Activated T-cell treated with anti-CD3 and anti-CD28 coated beads, Interleukin-2, amount 50 U/mL, for 48 hours (primary cell): ENCODE measurements around the gene HSD11B1.

ENCODE experiments used
- DNase-seq, 2 experiments: peaks; one replicate each; pipeline ENCODE4 v3.0.0-alpha.2; 2020

Gene HSD11B1

GRCh38 chr1:209704584-209704983 lies at the start of gene HSD11B1:
Gene HSD11B1 (plus strand): TSS chr1:209704846. CDS start chr1:209704943, 97 bp downstream.
- no peak for DNase-seq

GRCh38 chr1:209655411-209656231 lies 49.0 kb upstream of the HSD11B1 start:
- DNase-seq, result no peak

- no peak for DNase-seq
These were observed 47.3 kb upstream of the HSD11B1 start for GRCh38 chr1:209657140-209657879.

DNA sequence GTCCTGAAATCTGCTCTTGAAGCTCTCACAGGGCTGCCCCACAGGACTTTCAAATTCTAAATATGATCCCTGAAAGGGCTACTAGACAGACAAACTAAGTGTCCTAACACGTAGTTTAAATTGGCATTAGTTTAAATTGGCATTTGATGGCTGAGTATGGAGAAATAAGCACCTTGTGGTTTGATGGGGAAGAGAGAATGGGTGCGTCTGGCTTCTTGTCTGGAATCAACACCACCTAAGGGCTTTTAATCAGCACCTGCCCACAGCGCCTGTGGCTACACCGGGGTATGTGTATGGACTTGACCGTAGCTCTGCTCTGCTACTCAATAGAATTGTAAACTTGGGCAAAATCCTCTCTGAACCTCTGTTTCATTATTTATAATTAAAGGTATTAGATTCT lies 46.7 kb upstream of the HSD11B1 start:
- DNase-seq, result no peak

- DNase-seq, result no peak
These were observed 44.7 kb upstream of the HSD11B1 start for GRCh38 chr1:209659909-209660308.

GRCh38 chr1:209661071-209661470 lies 43.6 kb upstream of the HSD11B1 start:
- no peak for DNase-seq

DNA sequence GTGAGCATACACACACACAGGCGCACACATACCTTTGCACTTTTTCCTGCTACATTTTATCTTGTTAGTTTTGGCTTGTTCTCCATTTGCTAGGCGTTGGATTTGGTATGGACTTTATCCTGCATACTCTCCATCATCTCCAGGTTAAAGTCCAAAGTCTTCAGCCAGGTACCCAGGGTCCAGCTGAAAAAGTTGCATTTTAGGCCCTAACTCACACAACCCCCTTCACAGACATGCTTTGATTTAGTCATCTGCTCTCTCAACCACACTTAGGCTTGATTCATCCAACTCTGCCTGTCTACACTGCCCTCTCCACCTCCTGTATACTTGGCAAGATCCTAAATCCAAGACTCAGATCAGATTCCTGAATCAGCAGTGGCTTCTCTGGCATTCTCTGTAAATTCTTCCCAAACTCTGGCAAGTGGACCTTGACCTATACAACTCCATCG lies 41.7 kb upstream of the HSD11B1 start:
- no peak for DNase-seq

GRCh38 chr1:209667103-209667502 lies 37.5 kb upstream of the HSD11B1 start:
- DNase-seq, result no peak

GRCh38 chr1:209667708-209668107 lies 36.9 kb upstream of the HSD11B1 start:
- DNase-seq, result no peak

DNA sequence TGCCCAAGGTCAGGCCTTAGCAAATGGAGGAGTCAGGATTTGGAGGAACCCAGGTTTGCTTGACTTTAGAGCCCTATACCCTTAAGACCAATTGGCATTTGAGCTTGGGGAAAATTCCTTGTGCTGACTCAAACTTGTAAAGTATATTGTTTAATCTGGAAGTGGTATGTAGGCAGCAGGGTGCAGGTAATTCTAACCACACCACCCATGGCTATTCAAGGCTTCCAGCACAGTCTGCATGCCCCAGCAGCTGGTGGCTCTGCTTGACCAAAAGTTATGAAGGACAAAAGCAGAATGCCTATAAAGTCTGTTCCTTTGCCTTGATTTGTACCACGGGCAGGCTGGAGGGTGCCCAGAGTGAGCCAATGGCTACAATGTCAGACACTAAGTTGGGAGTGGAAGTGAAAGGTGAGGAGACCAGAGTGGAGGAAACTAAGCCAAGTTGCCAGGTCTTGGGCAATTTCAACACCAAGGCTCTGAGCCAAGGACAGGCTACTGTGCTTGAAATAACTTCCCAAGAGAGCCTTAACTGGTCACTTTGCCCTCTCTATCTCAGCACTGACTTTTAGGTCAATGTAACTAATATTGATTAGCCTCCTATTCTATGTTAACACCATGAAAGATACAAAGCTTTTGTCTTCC lies 34.1 kb upstream of the HSD11B1 start:
- DNase-seq, result no peak

DNA sequence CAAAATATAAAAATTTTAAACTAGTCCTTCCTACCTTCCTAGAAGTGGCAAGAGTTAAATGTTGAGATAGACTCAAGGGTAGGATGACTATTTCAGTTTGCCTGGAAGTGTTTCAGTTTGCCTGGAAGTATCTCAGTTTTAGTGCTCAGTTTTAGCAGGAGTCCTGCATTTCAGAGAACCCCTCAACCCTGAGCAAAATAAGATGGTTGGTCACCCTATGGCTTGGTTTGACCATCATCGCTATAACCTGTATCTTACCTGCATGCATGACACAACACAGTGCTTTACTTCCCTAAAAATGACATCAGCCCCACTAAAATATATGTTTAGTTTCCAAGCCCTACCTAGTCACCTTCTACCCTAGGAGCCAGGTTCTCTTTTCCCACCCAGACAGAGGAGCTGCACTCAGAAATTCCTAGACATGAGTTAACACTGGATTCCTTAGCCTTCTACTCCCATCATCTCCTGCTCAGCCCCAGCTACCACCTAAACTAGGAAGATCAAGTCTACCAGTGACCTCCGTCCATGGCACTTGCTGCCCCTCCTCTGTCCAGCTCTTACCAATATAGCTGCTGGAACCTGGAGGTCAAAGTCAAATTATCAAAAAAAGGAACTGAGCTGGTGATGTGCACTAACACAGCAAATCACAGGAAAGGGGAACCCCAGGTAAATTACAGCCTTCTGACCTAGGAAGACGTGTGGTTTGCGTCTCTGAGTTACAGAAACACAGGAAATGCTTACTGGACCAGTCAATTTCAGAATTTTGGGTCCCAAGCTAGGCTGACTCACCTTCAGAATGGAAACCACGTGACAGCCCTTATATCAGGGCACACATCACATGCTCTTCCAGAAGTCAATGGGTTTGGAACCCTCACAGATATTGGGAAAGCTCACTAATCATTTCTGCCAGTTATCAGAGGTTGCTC lies 31.7 kb upstream of the HSD11B1 start:
- DNase-seq, result peak in 1 of 2 experiments; percentile 37

- DNase-seq, result no peak
These were observed 30.8 kb upstream of the HSD11B1 start for GRCh38 chr1:209673631-209674417.

DNA sequence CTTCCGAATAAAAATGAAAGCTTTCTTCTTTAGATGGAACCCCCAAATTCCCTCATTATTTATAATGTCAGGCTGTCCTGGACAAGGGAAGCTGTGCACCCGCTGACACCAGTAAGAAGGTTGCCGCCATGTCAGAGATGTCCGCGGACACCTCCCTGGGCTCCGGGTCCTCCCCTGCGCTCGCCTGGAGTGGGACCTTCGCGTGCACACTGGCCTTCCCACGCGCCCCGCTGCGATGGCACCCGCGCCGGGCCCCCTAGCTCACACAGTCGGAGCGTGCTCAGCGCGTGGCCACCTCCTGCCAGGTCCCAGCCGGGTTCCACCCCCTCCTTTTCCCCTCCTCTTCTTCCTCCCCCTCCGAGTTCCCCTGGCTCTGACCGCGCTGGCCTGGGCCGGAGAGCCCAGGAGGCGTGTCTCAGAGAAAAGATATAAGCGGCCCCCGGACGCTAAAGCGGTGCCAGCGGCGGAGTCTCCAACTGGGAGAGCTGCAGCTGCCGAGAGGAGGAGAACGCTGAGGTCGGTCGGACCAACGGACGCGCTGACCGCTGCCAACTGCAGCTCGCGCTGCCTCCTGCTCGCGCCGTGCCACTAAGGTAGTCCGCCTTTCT lies 29.6 kb upstream of the HSD11B1 start, which contains the start of gene G0S2:
Gene G0S2, plus strand, starts transcription at position 456 of the 608 bp plus-strand sequence. CDS start 273 bp downstream, outside the sequence.
- DNase-seq, result peak; percentile 51 to 62

DNA sequence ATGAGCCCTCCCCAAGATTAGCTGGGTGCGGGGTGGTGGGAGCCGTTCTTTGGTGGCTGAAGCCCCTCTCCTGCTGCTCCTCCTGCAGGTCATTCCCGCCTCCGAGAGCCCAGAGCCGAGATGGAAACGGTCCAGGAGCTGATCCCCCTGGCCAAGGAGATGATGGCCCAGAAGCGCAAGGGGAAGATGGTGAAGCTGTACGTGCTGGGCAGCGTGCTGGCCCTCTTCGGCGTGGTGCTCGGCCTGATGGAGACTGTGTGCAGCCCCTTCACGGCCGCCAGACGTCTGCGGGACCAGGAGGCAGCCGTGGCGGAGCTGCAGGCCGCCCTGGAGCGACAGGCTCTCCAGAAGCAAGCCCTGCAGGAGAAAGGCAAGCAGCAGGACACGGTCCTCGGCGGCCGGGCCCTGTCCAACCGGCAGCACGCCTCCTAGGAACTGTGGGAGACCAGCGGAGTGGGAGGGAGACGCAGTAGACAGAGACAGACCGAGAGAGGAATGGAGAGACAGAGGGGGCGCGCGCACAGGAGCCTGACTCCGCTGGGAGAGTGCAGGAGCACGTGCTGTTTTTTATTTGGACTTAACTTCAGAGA lies 29.0 kb upstream of the HSD11B1 start:
- DNase-seq, result peak in 1 of 2 experiments; percentile 42

DNA sequence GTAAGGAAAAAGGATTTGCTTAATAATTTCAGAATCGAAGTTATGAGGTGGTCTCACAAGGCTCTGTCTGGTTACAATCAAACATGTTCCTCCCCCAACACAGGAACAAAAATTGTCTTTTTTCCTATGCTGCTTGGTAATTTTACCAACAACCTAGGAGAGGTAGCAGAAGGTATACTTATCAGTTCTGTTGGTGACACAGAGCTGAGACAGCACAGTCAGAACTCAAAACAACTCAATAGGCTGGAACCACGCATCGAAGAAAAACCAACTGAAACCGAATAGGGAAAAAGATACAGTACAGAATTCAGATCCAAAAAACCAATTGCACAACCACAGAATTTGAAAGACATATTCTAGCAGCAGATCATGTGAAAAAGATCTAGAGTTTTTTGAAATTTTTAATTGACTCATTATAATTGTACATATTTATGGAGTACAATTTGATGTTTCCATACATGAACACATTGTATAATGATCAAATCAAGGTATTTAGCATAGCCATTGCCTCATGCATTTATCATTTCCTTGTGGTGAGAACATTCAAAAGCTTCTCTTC lies 25.6 kb upstream of the HSD11B1 start:
- no peak for DNase-seq

- DNase-seq, result no peak
These were observed 18.8 kb upstream of the HSD11B1 start for GRCh38 chr1:209685821-209686220.

DNA sequence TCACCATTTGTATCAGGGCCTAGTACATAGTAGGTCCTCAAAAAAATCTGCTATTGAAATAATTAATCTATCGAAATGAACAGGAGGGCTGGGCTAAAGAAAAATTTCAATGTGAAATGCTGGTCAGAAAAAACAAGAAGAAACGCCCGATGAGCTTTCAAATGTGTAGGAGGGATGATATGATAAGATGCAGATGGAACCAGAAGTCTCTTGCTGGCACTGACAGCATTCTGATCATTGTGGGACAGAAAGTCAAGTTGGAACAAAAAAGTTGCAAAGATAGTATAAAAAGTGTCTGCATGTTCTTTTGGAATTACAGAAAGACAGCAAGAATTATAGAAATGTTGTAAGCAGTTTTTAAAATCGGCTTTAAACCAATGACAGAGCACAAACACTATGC lies 18.3 kb upstream of the HSD11B1 start:
- no peak for DNase-seq

DNA sequence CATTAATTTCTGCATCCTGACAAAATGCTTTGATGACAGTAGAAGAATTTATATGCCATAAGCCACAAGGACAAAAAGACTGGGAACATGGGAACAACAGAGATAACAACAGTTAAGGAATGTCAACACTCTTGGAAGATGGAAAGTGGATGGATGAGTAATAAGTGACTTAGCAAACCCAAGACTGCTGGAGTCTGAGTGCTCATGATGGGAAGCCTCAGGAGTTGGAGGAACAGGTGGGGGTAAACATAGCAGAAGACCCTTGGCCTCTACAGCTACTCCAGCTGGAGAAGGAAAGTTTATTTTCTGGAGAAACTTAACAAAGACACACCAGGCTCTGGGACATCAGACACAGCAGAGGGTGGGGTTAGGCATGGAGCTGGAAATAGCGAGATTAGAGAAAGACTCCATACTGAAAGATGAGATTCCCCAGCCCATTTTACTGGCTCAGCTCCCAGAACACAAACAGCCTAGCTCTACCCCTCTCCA lies 15.9 kb upstream of the HSD11B1 start:
- no peak for DNase-seq

- DNase-seq, result no peak
These were observed 15.2 kb upstream of the HSD11B1 start for GRCh38 chr1:209689477-209689876.

GRCh38 chr1:209691237-209691636 lies 13.4 kb upstream of the HSD11B1 start:
- DNase-seq, result no peak
